Fibroblast of the aortic adventitia (primary cell): ENCODE measurements around the gene COL17A1. TPM values are rescaled to one million over a fixed set of nuclear protein-coding genes. Genes with fewer than 3 reads are reported as not detected.

Experiments used
- DNase-seq: peaks from one replicate; pipeline ENCODE4 v3.0.0-alpha.2; 2010; ENCODE audit warnings: low read depth
- H3K4me3 ChIP-seq: 2 replicates; pipeline ENCODE4 v1.5.1; 2011; ENCODE audit warnings: low read depth, mild to moderate bottlenecking, control low read depth, low read length, moderate library complexity
- total RNA-seq: library from RNA; depleted of rRNA; stranded (reverse); fragments of >200 nt; gene quantifications from 2 replicates; pipeline ENCODE4 v1.2.3, GENCODE V29; 2012; ENCODE audit warnings: low replicate concordance
- TF ChIP-seq, protein P1 (sequence below): IDR thresholded peaks from 2 replicates; pipeline ENCODE4 v1.5.1; 2011; ENCODE audit warnings: mild to moderate bottlenecking, low read length, control low read depth, inconsistent platforms; ENCODE audit not compliant: insufficient read depth

The COL17A1 gene
- total RNA-seq, 1 donor, result 2.0 TPM

DNA sequence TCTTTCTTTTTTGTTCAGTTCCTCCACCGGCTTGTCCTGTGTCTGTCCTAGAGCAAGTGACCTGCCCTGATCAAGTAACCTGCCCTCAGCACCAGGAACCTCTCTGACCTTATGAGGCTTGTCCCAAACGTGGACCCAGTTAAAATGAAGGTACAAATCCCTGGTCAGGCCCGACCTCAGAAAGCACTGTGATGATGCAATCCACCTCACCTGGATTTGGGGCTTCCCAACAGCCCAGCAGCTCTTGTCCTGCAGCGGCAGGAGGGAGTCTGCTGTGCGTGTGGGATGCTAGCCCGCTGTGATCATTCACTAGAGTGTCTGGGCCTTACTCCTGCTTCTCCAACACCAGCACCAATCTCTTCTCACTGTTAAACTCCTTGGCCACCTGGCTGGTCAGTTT is 11.2 kb downstream of the COL17A1 start:
- TF ChIP-seq, protein P1, sequence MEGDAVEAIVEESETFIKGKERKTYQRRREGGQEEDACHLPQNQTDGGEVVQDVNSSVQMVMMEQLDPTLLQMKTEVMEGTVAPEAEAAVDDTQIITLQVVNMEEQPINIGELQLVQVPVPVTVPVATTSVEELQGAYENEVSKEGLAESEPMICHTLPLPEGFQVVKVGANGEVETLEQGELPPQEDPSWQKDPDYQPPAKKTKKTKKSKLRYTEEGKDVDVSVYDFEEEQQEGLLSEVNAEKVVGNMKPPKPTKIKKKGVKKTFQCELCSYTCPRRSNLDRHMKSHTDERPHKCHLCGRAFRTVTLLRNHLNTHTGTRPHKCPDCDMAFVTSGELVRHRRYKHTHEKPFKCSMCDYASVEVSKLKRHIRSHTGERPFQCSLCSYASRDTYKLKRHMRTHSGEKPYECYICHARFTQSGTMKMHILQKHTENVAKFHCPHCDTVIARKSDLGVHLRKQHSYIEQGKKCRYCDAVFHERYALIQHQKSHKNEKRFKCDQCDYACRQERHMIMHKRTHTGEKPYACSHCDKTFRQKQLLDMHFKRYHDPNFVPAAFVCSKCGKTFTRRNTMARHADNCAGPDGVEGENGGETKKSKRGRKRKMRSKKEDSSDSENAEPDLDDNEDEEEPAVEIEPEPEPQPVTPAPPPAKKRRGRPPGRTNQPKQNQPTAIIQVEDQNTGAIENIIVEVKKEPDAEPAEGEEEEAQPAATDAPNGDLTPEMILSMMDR, result no peak
- DNase-seq, result no peak
- H3K4me3 ChIP-seq, result no peak overlapping the region

DNA sequence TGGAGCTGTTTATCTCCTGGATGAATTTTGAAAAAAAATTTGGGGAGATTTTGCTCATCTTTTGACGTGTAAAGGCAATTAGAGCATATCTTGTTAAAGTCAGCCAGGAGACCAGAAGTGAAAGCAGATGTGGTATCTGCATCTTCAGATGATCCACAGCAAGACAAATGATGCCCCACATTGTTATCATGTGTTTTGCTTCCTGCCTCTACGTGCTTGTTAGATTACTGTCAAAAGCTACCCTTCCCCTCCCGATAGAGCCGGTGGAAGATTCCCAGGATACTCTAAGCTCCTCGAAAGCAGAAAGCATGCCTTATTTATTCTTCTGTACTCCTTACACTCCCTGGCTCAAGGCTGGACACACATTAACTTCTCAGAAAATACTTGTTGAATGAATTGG is 12.9 kb downstream of the COL17A1 start:
- TF ChIP-seq, protein P1, result no peak
- peak; percentile 19 for DNase-seq

DNA sequence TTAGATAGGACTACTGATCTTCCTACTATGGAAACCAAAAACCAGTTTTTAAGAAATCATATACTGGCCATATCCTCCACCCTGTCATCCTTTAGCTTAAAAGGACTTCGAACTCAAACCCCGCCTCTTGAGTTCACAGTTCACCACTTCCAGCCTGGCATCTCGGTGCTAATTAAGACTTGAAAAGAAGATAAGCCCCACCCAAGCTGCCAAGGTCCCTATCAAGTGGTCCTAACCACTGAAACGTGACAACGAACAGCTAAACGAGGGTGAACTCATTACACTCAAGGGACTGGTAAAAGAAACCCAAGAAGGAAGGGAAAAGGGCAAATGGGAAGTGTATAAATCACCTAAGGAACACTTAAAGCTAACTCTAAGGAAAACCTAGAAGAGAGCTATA is 16.1 kb downstream of the COL17A1 start:
- no peak for DNase-seq
- H3K4me3 ChIP-seq, result no peak overlapping the region
- TF ChIP-seq, protein P1, result no peak

More for the DNA sequence above, 12.9 kb downstream of the COL17A1 start:
- no peak overlapping the region for H3K4me3 ChIP-seq

DNA sequence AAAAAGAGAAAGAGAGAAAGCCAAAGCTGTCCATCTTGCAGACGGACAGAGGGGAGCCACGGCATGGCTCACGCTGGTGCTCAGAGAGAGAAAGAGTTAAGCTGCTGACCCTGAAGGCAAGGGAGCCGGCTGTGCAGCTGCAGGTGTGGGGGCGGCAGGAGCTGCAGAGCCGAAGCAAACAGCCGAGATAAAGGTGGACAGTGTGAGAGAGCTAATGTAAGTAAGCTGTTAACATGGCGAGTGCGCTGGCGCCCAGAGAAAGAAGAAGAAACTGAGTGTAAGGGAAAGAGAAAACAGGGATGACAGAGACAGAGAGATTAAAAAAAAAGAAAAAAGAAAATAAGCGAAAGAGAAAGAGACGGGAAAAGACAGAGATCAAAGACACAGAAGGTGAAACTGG is 18.2 kb downstream of the COL17A1 start:
- DNase-seq, result no peak
- TF ChIP-seq, protein P1, result no peak
- H3K4me3 ChIP-seq, result no peak overlapping the region

DNA sequence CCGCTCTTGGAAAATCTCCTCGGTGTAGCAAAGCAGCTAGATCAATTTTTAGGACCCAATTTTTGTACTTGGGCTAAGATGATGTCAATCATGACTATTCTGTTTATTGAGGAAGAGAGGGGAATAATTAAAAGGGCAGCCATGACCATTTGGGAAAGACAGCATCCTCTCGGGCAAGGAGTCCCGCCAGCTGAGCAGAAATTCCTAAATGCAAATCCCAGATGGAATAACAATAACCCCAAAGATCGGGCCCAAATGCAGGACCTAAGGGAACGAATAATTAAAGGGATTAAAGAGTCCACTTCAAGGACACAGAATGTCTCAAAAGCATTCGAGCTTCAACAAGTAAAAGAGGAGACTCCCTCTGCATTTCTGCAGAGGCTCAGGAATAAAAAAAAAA is 18.7 kb downstream of the COL17A1 start:
- no peak for DNase-seq
- TF ChIP-seq, protein P1, result no peak
- H3K4me3 ChIP-seq, result no peak overlapping the region

DNA sequence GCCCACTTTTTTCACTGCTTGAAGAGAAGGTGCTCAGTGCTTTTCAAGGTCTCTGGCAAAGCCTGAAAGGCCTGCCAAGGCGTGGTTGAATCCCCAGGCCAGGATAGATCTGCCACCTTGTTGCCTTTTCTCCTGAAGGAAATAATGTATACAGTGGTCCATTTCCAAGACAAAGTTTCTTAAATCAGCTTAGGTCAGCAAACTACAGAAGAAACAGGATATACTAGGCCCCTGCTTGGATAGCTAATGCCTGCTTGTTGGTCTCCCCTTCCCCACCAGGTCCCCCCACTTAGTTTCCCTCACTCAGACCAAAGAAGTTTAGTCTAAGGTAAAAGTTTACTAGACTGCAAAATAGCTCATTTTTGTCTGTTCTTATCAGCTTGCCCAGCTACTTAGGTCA is 19.9 kb downstream of the COL17A1 start:
- no peak for DNase-seq
- TF ChIP-seq, protein P1, result no peak
- no peak overlapping the region for H3K4me3 ChIP-seq

DNA sequence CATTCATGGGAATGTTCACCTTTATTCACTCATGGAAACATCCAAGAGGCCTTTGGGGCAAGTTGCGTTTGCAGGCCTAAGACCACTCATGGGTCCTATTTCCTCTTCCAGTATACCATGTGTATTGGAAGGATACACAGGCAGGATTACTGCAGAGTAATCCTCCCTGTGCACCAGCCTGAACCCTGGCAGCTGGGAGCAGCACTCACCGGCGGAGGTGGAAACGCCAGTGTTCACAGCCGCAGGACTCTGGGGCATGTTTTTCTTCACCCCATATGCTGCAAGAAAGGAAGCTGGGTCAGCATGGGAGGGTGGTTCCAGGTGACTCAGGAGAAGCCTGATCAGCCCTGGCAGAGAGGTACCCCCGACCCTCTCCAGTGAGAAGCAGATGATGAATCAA is 24.5 kb downstream of the COL17A1 start:
- TF ChIP-seq, protein P1, result no peak
- no peak for DNase-seq
- H3K4me3 ChIP-seq, result no peak overlapping the region
